Measurements from ENCODE around the gene TBCCD1.

- TF ChIP-seq CTCF (conservative IDR thresholded peaks at IDR 0.05 in 1 of 2, IDR thresholded peaks at IDR 0.05 in 1 of 2; ENCODE audit: low read depth in 1 of 2, low read length in 2 of 2) (no peak), EZH2 (IDR thresholded peaks at IDR 0.05; ENCODE audit: low read length, missing control alignments) (no peak)
These were observed 26.3 kb downstream of the TBCCD1 start for GRCh38 chr3:186540835-186541226.
